Calu3 (cell line): ENCODE results near the gene VARS1. TPM values are rescaled to one million over a fixed set of nuclear protein-coding genes. Genes with fewer than 3 reads are reported as not detected.

ENCODE experiments used
- BruUV-seq: library from RNA; stranded (reverse); fragments of 400-500 nt; replicated peaks from 2 replicates; lab custom pipeline; 2021; lab: Mats Ljungman, UMichigan
- CTCF ChIA-PET: fragments of 300-600 bp; sonication (Branson Sonifier 250); formaldehyde crosslinking; loops from one replicate; lab custom pipeline; 2022; ENCODE audit warnings: antibody characterized with exemption; lab: Charles Lee
- DNase-seq: peaks from one replicate; pipeline ENCODE4 v3.0.0; 2022
- H3K27ac Mint-ChIP-seq: one replicate; pipeline ENCODE4 v1.8.0; 2022; ENCODE audit warnings: mixed read lengths; ENCODE audit not compliant: unreplicated experiment
- H3K27me3 Mint-ChIP-seq: one replicate; pipeline ENCODE4 v1.8.0; 2022; ENCODE audit warnings: mixed read lengths; ENCODE audit not compliant: unreplicated experiment
- H3K36me3 Mint-ChIP-seq: one replicate; pipeline ENCODE4 v1.8.0; 2022; ENCODE audit warnings: mild to moderate bottlenecking, moderate library complexity, mixed read lengths; ENCODE audit not compliant: insufficient read depth, unreplicated experiment
- H3K4me1 Mint-ChIP-seq: one replicate; pipeline ENCODE4 v1.8.0; 2022; ENCODE audit warnings: mild to moderate bottlenecking, low read depth, mixed read lengths; ENCODE audit not compliant: unreplicated experiment
- H3K4me3 Mint-ChIP-seq: one replicate; pipeline ENCODE4 v1.8.0; 2022; ENCODE audit warnings: mild to moderate bottlenecking, low read depth, moderate library complexity, mixed read lengths; ENCODE audit not compliant: unreplicated experiment
- H3K9me3 Mint-ChIP-seq: one replicate; pipeline ENCODE4 v1.8.0; 2022; ENCODE audit warnings: low read depth, mixed read lengths; ENCODE audit not compliant: unreplicated experiment
- CTCF ChIP-seq: fragments of 200-600 bp; IDR thresholded peaks from one replicate; pipeline ENCODE4 v1.8.0; 2022; ENCODE audit warnings: antibody characterized with exemption; ENCODE audit not compliant: unreplicated experiment
- intact Hi-C: fragments of 100-400 bp; cut with micrococcal nuclease; formaldehyde crosslinking; loops from one replicate; pipeline ENCODE4 v1.10.0; 2022; ENCODE audit not compliant: unreplicated experiment
- total RNA-seq: library from RNA; stranded (reverse); gene quantifications from 2 replicates; pipeline ENCODE4 v1.2.3, GENCODE V29; 2022

VARS1 gene
- total RNA-seq, 1 experiment from 2014 or later, result 316 TPM

- no TSS peak for BruUV-seq
- H3K36me3 Mint-ChIP-seq, result peaks cover 96% of the 10 kb centered on the region
- DNase-seq, result no peak
- H3K9me3 Mint-ChIP-seq, result no peaks in the 10 kb centered on the region
- CTCF ChIA-PET, result interaction anchor here (0.6 to 1.0 kb wide), 2 partner anchors 9 to 132 kb away, joined by 3 to 4 read pairs; partner anchors contain the start of gene BAG6
- H3K4me3 Mint-ChIP-seq, result no peak overlapping the region
- H3K4me1 Mint-ChIP-seq, result no peaks in the 10 kb centered on the region
- H3K27me3 Mint-ChIP-seq, result no peaks in the 10 kb centered on the region
- H3K27ac Mint-ChIP-seq, result peak overlapping the region; percentile 76
- TF ChIP-seq CTCF, result no peak
- intact Hi-C loops, result no loop called here
Measured at GRCh38 chr6:31784098-31784925, 11.2 kb downstream of the VARS1 start.

DNA sequence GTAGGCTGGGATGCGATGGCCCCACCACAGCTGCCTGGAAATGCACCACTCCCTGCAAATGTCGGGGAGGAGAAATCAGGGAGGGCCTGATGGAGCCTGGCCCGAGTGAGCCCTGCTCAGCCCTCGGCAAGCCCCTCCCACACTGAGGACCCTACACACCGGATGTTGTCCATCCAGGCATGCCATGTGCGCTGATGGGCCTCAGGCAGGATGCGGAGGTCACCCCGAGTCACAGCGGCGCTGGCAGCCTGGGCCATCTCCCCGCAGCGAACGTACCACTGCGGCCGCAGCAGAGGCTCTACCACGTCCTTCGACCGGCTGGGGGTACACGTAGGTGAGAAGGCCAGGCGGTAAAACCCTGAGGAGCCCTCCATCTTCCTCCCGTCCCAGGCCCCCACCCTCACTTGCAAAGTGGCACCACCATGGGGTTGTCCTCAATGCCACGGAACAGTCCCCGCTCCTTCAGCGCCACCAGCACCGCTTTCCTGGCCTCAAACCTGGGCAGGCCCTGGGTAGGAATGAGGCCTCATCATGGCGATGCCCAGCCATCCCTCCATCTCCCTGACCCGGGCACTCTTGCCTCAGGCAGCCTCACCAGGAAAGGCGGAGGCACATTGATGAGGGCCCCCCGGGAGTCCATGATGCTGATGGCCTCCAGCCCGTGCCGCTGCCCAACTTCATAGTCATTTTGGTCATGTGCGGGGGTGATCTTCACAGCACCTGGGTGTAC, 13.3 kb downstream of the VARS1 start:
- Mint-ChIP-seq H3K36me3 (peaks cover 99% of the 10 kb centered on the region), H3K4me1 (peaks cover 8% of the 10 kb centered on the region), H3K27ac (peak overlapping the region; percentile 47), H3K4me3 (no peak overlapping the region), H3K9me3 (no peaks in the 10 kb centered on the region), H3K27me3 (no peaks in the 10 kb centered on the region)
- no peak for DNase-seq
- TSS peak; percentile 4 for BruUV-seq
- CTCF ChIA-PET, result no interaction called here
- TF ChIP-seq CTCF, result no peak
- intact Hi-C loops, result no loop called here

- intact Hi-C loops, result no loop called here
- CTCF ChIA-PET, result no interaction called here
- BruUV-seq, result no TSS peak
- TF ChIP-seq CTCF, result no peak
- Mint-ChIP-seq H3K27me3 (no peaks in the 10 kb centered on the region), H3K36me3 (peaks cover 99% of the 10 kb centered on the region), H3K9me3 (no peaks in the 10 kb centered on the region), H3K4me3 (no peak overlapping the region), H3K27ac (peak overlapping the region; percentile 15), H3K4me1 (peaks cover 15% of the 10 kb centered on the region)
- DNase-seq, result no peak
Measured at GRCh38 chr6:31781244-31782125, 14.1 kb downstream of the VARS1 start.
